IMR-90 (cell line): ENCODE results near the gene MMP20. TPM values are rescaled to one million over a fixed set of nuclear protein-coding genes. Genes with fewer than 3 reads are reported as not detected.

Source experiments
- ATAC-seq: fragments of 200-7000 bp; cut with Tn5 transposase; 2 replicates; pipeline ENCODE4 v1.9.1; 2020; ENCODE audit warnings: low read depth, mild to moderate bottlenecking, moderate library complexity
- BruUV-seq: library from RNA; stranded (reverse); fragments of 400-500 nt; replicated peaks from 2 replicates; lab custom pipeline; 2021; lab: Mats Ljungman, UMichigan
- CTCF ChIA-PET: fragments of 300-600 bp; formaldehyde crosslinking; extraction: SDS; loops from one replicate; lab custom pipeline; 2021; ENCODE audit warnings: antibody characterized with exemption; lab: Yijun Ruan, JAX
- POLR2A ChIA-PET: fragments of 300-600 bp; sonication (Branson Sonifier 250); formaldehyde crosslinking; loops from one replicate; lab custom pipeline; 2022; ENCODE audit warnings: antibody characterized with exemption; ENCODE audit not compliant: unreplicated experiment; lab: Charles Lee
- DNase-seq: peaks from one replicate; pipeline ENCODE4 v3.0.0; 2013
- H2AFZ ChIP-seq: replicated peaks from 2 replicates; pipeline ENCODE3; 2013; ENCODE audit warnings: low read length, mild to moderate bottlenecking; ENCODE audit not compliant: poor library complexity
- H2AK5ac ChIP-seq: 2 replicates; pipeline ENCODE4 v1.6.1; 2013; ENCODE audit warnings: low read depth, low read length, inconsistent platforms
- H2AK9ac ChIP-seq: replicated peaks from 2 replicates; pipeline ENCODE3; 2013; ENCODE audit warnings: mild to moderate bottlenecking, low read depth, low read length, moderate library complexity; ENCODE audit not compliant: poor library complexity
- H2BK120ac ChIP-seq: 2 replicates; pipeline ENCODE4 v1.6.1; 2013; ENCODE audit warnings: low read depth, low read length, inconsistent platforms
- H2BK15ac ChIP-seq: 3 replicates; pipeline ENCODE4 v1.6.1; 2013; ENCODE audit warnings: low read depth, low read length, inconsistent platforms
- H2BK20ac ChIP-seq: 2 replicates; pipeline ENCODE4 v1.6.1; 2013; ENCODE audit warnings: low read depth, mild to moderate bottlenecking, inconsistent platforms, low read length, moderate library complexity
- H2BK5ac ChIP-seq: 2 replicates; pipeline ENCODE4 v1.6.1; 2013; ENCODE audit warnings: mild to moderate bottlenecking, low read depth, low read length, inconsistent platforms; ENCODE audit not compliant: poor library complexity, severe bottlenecking
- H3K14ac ChIP-seq: replicated peaks from 2 replicates; pipeline ENCODE4 v1.6.1; 2013; ENCODE audit warnings: low read depth, low read length, inconsistent platforms
- H3K18ac ChIP-seq: 2 replicates; pipeline ENCODE4 v1.6.1; 2013; ENCODE audit warnings: low read depth, low read length, control low read depth
- H3K23ac ChIP-seq: 2 replicates; pipeline ENCODE4 v1.6.1; 2013; ENCODE audit warnings: low read depth, low read length, inconsistent platforms
- H3K27ac ChIP-seq: 2 replicates; pipeline ENCODE4 v1.5.1; 2013; ENCODE audit warnings: mild to moderate bottlenecking, control low read depth, low read length; ENCODE audit not compliant: insufficient read depth
- H3K27me3 ChIP-seq: 2 replicates; pipeline ENCODE4 v1.6.1; 2013; ENCODE audit warnings: low read length; ENCODE audit not compliant: control insufficient read depth, insufficient read depth
- H3K36me3 ChIP-seq: 2 replicates; pipeline ENCODE4 v1.6.1; 2013; ENCODE audit warnings: low read length, mixed read lengths; ENCODE audit not compliant: control insufficient read depth, insufficient read depth
- H3K4ac ChIP-seq: 2 replicates; pipeline ENCODE4 v1.6.1; 2013; ENCODE audit warnings: low read depth, low read length, inconsistent platforms
- H3K4me1 ChIP-seq: 2 replicates; pipeline ENCODE4 v1.6.1; 2013; ENCODE audit warnings: low read length, mixed read lengths; ENCODE audit not compliant: control insufficient read depth, insufficient read depth
- H3K4me2 ChIP-seq: 2 replicates; pipeline ENCODE4 v1.6.1; 2013; ENCODE audit warnings: low read depth, mild to moderate bottlenecking, control low read depth, low read length, moderate library complexity
- H3K4me3 ChIP-seq: 2 replicates; pipeline ENCODE4 v1.5.1; 2013; ENCODE audit warnings: low read depth, mild to moderate bottlenecking, control low read depth, low read length, moderate library complexity; ENCODE audit not compliant: insufficient read depth
- H3K56ac ChIP-seq: 2 replicates; pipeline ENCODE4 v1.6.1; 2013; ENCODE audit warnings: low read length, inconsistent platforms; ENCODE audit not compliant: insufficient read depth; ENCODE audit errors: extremely low read depth
- H3K79me1 ChIP-seq, 2 experiments: 2 replicates each; pipeline ENCODE4 v1.6.1; 2013; ENCODE audit warnings: low read length in 2 of 2, inconsistent platforms in 1 of 2, low read depth in 1 of 2
- H3K9ac ChIP-seq: 2 replicates; pipeline ENCODE4 v1.6.1; 2013; ENCODE audit warnings: low read depth, low read length, control low read depth
- H3K9me1 ChIP-seq: 2 replicates; pipeline ENCODE4 v1.6.1; 2013; ENCODE audit warnings: low read length, inconsistent platforms; ENCODE audit not compliant: insufficient read depth
- H3K9me3 ChIP-seq: 2 replicates; pipeline ENCODE4 v1.6.1; 2013; ENCODE audit warnings: low read length; ENCODE audit not compliant: control insufficient read depth, insufficient read depth
- H4K20me1 ChIP-seq: 2 replicates; pipeline ENCODE4 v1.6.1; 2013; ENCODE audit warnings: low read length, inconsistent platforms; ENCODE audit not compliant: insufficient read depth
- H4K5ac ChIP-seq: 2 replicates; pipeline ENCODE4 v1.6.1; 2013; ENCODE audit warnings: mild to moderate bottlenecking, low read depth, low read length, control low read depth
- H4K8ac ChIP-seq, 2 experiments: 2 replicates each; pipeline ENCODE4 v1.6.1; 2013; ENCODE audit warnings: low read depth in 2 of 2, low read length in 2 of 2, control low read depth in 1 of 2, inconsistent platforms in 1 of 2
- H4K91ac ChIP-seq: 2 replicates; pipeline ENCODE4 v1.6.1; 2013; ENCODE audit warnings: low read depth, low read length, inconsistent platforms; ENCODE audit not compliant: insufficient read depth
- CEBPB ChIP-seq: IDR thresholded peaks from 2 replicates; pipeline ENCODE4 v1.6.1; 2012; ENCODE audit warnings: low read depth, low read length, improper control_type of control experiment
- CHD1 ChIP-seq: IDR thresholded peaks from 2 replicates; pipeline ENCODE4 v1.6.1; 2012; ENCODE audit warnings: low read depth, low read length, improper control_type of control experiment
- FOS ChIP-seq: fragments of 150-350 bp; IDR thresholded peaks from 2 replicates; pipeline ENCODE4 v1.6.1; 2016; ENCODE audit warnings: low read depth, low read length
- MAFK ChIP-seq: IDR thresholded peaks from 2 replicates; pipeline ENCODE4 v1.6.1; 2012; ENCODE audit warnings: low read depth, low read length, improper control_type of control experiment
- MAZ ChIP-seq: IDR thresholded peaks from 2 replicates; pipeline ENCODE4 v1.6.1; 2012; ENCODE audit warnings: low read depth, mild to moderate bottlenecking, low read length, improper control_type of control experiment, moderate library complexity, borderline replicate concordance
- MXI1 ChIP-seq: IDR thresholded peaks from 2 replicates; pipeline ENCODE4 v1.6.1; 2012; ENCODE audit warnings: low read depth, mild to moderate bottlenecking, low read length, moderate library complexity, borderline replicate concordance
- RAD21 ChIP-seq: IDR thresholded peaks from 2 replicates; pipeline ENCODE4 v1.6.1; 2012; ENCODE audit warnings: low read length, improper control_type of control experiment
- RFX5 ChIP-seq: IDR thresholded peaks from 2 replicates; pipeline ENCODE4 v1.8.0; 2012; ENCODE audit warnings: low read depth, mild to moderate bottlenecking, low read length, moderate library complexity
- SMC3 ChIP-seq: fragments of 150-350 bp; IDR thresholded peaks from 2 replicates; pipeline ENCODE4 v1.6.1; 2016; ENCODE audit warnings: low read depth, mild to moderate bottlenecking, antibody characterized with exemption, low read length, moderate library complexity
- WGBS, 2 experiments: methylation state at CpG; one replicate each; pipeline versions ENCODE4 v1.1.5 to v1.1.7; 2013; ENCODE audit warnings: missing lambda C conversion rate in 2 of 2; ENCODE audit not compliant: insufficient read length in 1 of 2; ENCODE audit errors: extremely low coverage in 2 of 2; 5-methylcytosine and 5-hydroxymethylcytosine counted together
- dilution Hi-C: fragments of 300-500 bp; cut with HindIII; formaldehyde crosslinking; loops from one replicate; pipeline ENCODE4 v1.14.3; 2018; ENCODE audit warnings: low sequenced_read_pairs; ENCODE audit not compliant: unreplicated experiment
- in situ Hi-C: fragments of 300-500 bp; cut with MboI; formaldehyde crosslinking; loops from 3 replicates; pipeline ENCODE4 v1.14.3; 2019; ENCODE audit warnings: low sequenced_read_pairs, inconsistent platforms, mixed read lengths
- intact Hi-C: fragments of 100-400 bp; cut with micrococcal nuclease; formaldehyde crosslinking; loops from 2 replicates; pipeline ENCODE4 v1.10.0; 2022
- polyA plus RNA-seq, 3 experiments: library from polyadenylated mRNA; depleted of rRNA; stranded (reverse); fragments of >200 nt; gene quantifications; 2 replicates each; pipeline ENCODE4 v1.2.3, GENCODE V29; 2012; ENCODE audit warnings: low replicate concordance in 1 of 3
- total RNA-seq: library from RNA; depleted of rRNA; stranded (reverse); fragments of >200 nt; gene quantifications from 2 replicates; pipeline ENCODE4 v1.2.3, GENCODE V29; 2012
- TF ChIP-seq, protein P1 (sequence below): conservative IDR thresholded peaks from 2 replicates; pipeline ENCODE4 v1.5.1; 2012; ENCODE audit warnings: mild to moderate bottlenecking, low read depth, low read length, improper control_type of control experiment

MMP20 gene
- total and polyA plus RNA-seq, 2 of the 4 experiments (the other 2 are of a cell fraction) = not detected

DNA sequence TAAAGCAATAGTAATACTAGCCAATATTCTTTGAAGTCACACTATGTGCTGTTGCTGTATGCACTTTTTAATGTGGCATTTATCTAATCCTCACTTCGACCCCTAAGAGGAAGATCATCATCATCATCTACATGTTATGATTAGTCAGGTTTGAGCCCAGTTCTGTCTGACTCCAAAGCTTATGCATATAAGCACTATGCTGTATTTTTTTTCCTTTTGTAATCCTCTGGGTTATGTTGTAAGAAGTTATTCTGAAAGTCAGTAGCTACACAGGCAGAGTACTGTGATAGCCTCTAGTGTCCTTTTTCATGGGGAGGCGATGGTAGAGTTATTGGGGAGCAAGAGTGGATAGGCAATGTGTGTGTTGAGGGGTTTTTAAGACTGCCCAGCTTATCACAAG is 11.1 kb downstream of the MMP20 start:
- H3K18ac ChIP-seq = no peak overlapping the region
- no peak overlapping the region for H2BK20ac ChIP-seq
- peaks cover 8% of the 10 kb centered on the region; the same call in 1 of the 2 replicates for H3K9me1 ChIP-seq
- no peak overlapping the region for H2BK120ac ChIP-seq
- H3K56ac ChIP-seq = no peak overlapping the region
- no peak overlapping the region for H3K14ac ChIP-seq
- no peak overlapping the region for H4K91ac ChIP-seq
- in situ Hi-C loops = no loop called here
- no CpG with 5 or more reads among the region's 2 CpGs for WGBS, 2 experiments
- DNase-seq (no peak), ATAC-seq (no peak)
- H3K23ac ChIP-seq = no peak overlapping the region
- BruUV-seq = no TSS peak
- no peaks in the 10 kb centered on the region for H3K9me3 ChIP-seq
- H3K9ac ChIP-seq = no peak overlapping the region
- no peak overlapping the region for H4K8ac ChIP-seq
- H4K5ac ChIP-seq = no peak overlapping the region
- no peaks in the 10 kb centered on the region for H3K79me1 ChIP-seq
- no peak overlapping the region for H3K4ac ChIP-seq
- no peak overlapping the region for H3K4me3 ChIP-seq
- H3K27me3 ChIP-seq = no peaks in the 10 kb centered on the region
- TF ChIP-seq RFX5 (no peak), FOS (no peak), MAZ (no peak), RAD21 (no peak), MXI1 (no peak), CHD1 (no peak), MAFK (no peak), SMC3 (no peak), CEBPB (no peak)
- TF ChIP-seq, protein P1, sequence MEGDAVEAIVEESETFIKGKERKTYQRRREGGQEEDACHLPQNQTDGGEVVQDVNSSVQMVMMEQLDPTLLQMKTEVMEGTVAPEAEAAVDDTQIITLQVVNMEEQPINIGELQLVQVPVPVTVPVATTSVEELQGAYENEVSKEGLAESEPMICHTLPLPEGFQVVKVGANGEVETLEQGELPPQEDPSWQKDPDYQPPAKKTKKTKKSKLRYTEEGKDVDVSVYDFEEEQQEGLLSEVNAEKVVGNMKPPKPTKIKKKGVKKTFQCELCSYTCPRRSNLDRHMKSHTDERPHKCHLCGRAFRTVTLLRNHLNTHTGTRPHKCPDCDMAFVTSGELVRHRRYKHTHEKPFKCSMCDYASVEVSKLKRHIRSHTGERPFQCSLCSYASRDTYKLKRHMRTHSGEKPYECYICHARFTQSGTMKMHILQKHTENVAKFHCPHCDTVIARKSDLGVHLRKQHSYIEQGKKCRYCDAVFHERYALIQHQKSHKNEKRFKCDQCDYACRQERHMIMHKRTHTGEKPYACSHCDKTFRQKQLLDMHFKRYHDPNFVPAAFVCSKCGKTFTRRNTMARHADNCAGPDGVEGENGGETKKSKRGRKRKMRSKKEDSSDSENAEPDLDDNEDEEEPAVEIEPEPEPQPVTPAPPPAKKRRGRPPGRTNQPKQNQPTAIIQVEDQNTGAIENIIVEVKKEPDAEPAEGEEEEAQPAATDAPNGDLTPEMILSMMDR = no peak
- no peak overlapping the region for H3K4me2 ChIP-seq
- no peak overlapping the region for H3K27ac ChIP-seq
- ChIA-PET CTCF (interaction anchor here (0.9 to 1.6 kb wide), 3 partner anchors 14 to 272 kb away, joined by 3 to 5 read pairs (median 3); no protein-coding TSS in a partner anchor), POLR2A (no interaction called here)
- H2BK5ac ChIP-seq = no peak overlapping the region
- no peak overlapping the region for H2AK9ac ChIP-seq
- intact Hi-C loops = no loop called here
- dilution Hi-C loops = no loop called here
- H4K20me1 ChIP-seq = no peaks in the 10 kb centered on the region
- H2AFZ ChIP-seq = no peak overlapping the region
- no peak overlapping the region for H2AK5ac ChIP-seq
- H3K36me3 ChIP-seq = no peaks in the 10 kb centered on the region
- H3K4me1 ChIP-seq = no peaks in the 10 kb centered on the region; the same call in 1 of the 2 replicates
- no peak overlapping the region for H2BK15ac ChIP-seq
